Tongue (tissue), 2 donors: ENCODE results near the gene NSMF. TPM values are rescaled to one million over a fixed set of nuclear protein-coding genes. Genes with fewer than 3 reads are reported as not detected.

Experiments
- DNase-seq: peaks from one replicate; pipeline ENCODE4 v3.0.0-alpha.2; 2015
- total RNA-seq: library from RNA; depleted of rRNA; stranded (reverse); fragments of >200 nt; gene quantifications from one replicate; pipeline ENCODE4 v1.2.3, GENCODE V29; 2014

NSMF gene
- total RNA-seq, 1 donor from 2014 or later: 10.7 TPM

- no peak for DNase-seq
Measured at GRCh38 chr9:137492464-137493363, 33.6 kb upstream of the NSMF start.

DNA sequence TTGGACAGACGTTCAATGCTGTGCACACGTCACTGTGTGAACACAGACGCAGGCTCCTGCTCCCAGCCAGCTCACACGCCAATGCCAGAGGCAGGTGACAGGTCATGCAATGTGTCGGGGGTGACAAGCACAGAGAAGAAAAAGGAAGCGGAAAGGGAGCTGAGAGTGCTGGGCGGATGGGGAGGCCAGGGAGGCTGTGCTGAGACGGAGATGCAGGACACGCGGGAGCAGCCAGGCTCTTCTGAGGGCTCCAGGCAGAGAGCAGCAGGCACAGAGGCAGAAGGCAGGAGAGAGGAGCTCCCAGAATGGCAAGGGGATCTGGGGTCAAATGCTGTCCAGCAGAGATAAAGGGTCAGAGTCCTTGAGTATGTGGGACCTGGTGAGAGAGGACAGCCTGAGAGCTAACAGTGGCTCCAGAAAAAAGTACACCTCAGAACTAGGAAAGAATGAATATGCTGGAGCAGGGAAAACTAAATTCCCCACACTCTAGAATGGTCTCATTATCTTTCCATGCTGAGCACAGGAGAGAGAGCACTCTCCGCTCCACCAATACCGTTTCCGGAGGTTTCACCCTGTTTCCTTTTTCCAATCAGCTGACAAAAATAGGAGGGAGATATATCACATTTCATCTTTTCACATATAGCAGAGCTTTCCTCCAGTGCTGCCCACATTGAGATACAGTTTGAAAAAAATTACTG is 32.8 kb upstream of the NSMF start:
- DNase-seq: no peak

- DNase-seq: no peak
Measured at GRCh38 chr9:137490532-137491186, 31.5 kb upstream of the NSMF start.

GRCh38 chr9:137488906-137489305 is 29.8 kb upstream of the NSMF start:
- DNase-seq: no peak

GRCh38 chr9:137488327-137488653 is 29.2 kb upstream of the NSMF start:
- peak; percentile 41 for DNase-seq

DNA sequence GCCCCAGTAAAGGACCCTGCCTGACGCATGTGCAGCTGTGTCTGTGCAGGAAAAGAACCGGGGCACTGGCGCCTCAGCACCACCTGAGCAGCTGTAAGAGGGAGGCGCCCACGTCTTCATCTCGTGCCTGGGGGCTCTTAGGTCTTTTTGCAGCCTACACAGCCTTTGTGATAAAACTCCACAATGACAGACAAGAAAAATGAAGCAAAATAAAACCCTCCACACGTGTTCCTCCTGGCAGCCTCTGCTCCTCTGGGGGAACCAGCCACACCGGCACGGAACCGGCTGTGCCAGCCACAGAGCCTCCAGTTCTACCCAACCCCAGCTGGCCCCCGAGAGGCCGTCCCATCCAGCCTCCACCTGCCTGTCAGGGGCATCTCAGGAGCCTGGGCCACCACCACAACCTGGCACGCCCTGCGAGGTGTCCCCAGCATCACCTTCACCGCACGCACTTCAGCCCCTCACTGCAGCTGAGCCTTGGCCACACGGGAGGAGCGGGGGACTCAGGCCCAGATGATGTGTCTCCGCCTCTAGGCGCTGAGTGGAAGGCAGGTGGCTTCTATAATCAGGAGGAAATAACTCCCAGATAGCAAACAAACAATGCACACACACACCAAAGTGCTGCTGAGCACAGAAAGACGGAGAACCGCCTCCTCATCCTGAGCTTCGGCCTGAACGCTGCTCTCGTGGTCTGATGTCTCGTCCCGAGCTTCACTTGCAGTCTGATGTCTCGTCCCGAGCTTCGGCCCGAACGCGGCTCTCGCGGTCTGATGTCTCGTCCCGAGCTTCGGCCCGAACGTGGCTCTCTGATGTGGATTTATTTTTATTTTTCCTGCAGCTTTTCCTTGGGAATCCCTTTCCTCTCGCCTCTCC is 28.6 kb upstream of the NSMF start:
- DNase-seq: peak; percentile 6

- peak; percentile 35 for DNase-seq
Measured at GRCh38 chr9:137486545-137487453, 27.7 kb upstream of the NSMF start.

DNA sequence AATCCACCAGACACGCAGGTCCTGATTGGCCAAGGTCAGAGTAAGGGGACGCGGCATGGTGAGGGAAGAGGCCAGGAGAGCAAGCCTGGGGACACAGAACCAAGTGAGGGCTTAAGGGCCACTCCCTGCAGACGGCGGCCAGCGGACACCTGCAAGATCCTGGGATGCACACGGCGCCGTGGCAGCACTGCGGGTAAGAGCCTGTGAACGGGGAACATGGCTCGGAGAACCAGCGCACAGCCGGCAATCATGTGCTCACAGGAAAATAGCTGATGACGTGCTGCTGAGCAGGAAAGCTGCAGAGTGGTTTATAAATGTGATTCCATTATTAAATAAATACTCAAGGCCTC is 27.0 kb upstream of the NSMF start:
- no peak for DNase-seq

DNA sequence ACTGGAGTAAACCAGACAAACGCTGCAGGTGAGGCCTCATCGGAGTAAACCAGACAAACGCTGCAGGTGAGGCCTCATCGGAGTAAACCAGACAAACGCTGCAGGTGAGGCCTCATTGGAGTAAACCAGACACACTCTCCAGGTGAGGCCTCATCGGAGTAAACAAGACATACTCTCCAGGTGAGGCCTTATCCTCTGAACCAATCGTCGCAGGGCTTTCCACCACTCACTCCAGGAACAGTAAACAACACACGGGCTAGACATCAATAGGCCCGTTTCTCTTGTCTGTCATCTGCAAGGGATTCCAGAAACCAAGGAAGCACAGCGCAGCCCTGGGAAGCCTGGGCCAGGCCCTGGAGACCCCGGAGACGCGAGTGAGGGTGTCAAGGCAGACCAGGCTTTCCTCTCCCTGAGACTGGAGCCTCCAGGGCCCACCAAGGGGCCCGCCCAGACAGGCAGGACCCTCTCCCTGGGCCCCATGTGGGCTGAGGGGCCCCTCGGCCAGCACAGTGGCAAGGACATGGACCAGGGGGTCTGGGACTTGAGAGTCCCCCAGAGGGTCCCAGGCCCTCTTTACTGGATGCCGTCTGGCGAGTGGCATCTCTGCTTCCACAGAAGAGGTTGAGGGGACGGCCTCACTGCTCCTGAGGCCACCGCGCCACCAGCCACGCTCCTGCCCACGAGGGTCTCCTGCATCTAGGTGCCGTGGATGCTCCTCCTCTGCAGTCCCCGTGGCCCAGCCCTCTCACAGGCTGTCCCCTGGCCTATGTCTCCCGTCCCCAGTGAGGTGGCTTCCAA is 26.4 kb upstream of the NSMF start:
- no peak for DNase-seq

DNA sequence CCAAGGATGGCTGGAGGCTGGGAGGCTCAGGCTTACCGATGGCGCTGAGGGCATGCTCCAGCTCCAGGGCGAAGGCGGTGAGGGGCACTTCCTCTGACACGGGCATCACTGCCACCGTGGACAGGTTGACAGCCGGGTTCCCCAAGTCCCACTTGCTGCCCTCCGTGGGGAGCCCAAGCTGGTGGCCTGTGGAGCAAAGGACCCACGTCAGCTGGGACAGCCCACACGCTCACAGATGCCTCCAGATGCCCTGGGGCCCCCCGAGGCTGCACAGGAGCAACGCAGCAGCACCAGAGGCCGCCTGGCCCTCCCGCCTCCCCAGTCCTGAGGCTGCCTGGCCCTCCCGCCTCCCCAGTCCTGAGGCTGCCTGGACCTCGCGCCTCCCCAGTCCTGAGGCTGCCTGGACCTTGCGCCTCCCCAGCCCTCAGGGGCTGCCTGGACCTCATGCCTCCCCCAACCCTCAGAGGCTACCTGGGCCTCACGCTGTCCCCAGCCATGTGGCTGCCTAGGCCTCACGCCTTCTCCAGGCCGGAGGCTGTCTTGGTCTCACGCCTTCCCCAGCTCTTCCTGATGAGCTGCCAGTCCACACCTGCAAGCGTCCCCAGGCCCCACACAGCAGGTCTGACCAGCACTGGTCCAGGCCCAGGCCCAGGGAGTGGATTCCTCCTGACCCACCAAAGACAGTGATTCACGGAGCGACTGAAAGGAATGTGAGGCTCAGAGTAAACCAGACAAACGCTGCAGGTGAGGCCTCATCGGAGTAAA is 25.6 kb upstream of the NSMF start:
- DNase-seq: no peak

DNA sequence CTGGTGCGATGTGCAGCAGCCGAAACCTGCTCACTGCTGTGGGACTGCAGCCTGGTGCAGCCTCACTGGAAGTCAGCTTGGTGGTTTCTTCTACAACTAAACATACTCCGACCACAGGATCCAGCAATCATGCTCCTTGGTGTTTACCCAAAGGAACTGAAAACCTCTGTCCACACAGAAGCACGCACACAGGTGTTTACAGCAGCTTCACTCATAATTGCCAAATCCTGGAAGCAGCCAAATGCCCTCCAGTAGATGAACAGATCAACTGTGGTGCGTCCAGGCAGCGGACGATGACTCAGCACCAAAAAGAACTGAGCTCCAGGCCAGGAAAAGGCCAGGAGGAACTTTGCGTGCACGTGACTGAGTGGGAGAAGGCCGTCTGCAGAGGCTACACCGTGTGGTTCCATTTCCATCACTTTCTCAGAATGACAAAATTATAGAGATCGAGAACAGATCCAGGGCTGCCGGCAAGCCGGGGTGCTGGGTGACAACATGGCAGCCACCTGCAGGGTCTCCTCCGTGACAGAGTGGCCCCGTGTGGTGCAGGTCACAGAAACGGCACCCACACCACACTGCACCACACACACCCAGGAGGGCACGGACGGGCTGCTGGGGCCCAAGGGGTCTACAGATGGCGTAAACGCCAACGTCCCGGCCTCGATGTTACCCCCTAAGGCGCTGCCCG is 23.1 kb upstream of the NSMF start:
- DNase-seq: peak; percentile 16

DNA sequence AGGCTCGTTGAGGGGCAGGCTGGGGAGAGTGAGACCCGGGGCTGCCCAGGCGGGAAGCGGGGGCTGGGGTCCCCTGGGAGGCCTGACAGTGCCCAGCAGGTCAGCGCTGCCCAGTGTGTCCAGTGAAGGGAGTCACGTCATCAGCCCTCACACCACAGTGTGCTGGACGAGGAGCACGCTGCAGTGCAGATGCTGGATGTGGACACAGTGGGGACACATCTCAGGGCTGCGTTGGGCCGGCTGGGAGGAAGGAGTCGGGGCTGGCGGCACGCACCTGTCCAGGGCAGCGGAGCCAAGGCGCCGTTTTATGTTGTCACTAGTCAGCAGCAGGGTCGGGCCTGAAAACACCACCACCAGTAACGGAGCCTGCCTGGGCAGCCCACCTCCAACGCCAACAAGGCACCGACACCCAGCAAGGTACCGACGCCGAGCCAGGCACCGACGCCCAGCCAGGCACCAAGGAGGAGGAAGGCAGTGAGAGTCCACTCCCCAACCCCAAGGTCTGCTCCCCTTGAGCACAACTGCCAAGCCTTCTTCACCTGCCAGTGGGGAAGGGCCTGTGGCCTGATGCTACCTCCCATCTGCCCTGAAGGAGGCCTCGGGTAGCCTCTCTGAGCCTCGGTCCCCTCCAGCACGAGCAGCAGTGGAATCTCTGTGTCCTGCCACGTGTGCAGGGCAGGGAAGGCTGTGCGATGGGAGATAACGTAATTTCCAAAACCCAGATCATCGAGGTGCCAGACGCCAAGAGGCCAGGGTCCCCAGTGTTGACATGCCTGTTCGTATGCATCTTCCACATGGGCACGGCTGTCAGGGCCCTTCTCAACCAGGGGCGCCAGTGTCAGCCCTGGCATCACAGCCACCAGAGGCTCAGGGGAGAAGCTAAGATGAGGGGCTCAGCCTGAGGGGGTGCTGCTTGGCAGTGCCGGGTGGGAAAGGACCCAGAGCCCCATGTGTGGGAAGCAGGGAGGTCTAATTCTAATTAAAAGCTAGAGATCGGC is 21.9 kb upstream of the NSMF start:
- no peak for DNase-seq

- no peak for DNase-seq
Measured at GRCh38 chr9:137479892-137480685, 21.0 kb upstream of the NSMF start.

- peak; percentile 80 for DNase-seq
Measured at GRCh38 chr9:137478962-137479861, 20.1 kb upstream of the NSMF start.

GRCh38 chr9:137478613-137478961 is 19.5 kb upstream of the NSMF start:
- no peak for DNase-seq
